SK-N-SH (cell line): ENCODE measurements around the gene STARD5. TPM values are rescaled to one million over a fixed set of nuclear protein-coding genes. Genes with fewer than 3 reads are reported as not detected.

Experiments
- CTCF ChIA-PET: fragments of 300-600, 350-600 bp; formaldehyde crosslinking; extraction: SDS; loops from one replicate; lab custom pipeline; 2021; lab: Yijun Ruan, JAX
- POLR2A ChIA-PET: fragments of 350-600 bp; sonication (Branson Sonifier 250); formaldehyde crosslinking; extraction: SDS; loops from one replicate; lab custom pipeline; 2020; ENCODE audit warnings: antibody characterized with exemption, inconsistent platforms; lab: Yijun Ruan, JAX
- DNase-seq: peaks from one replicate; pipeline ENCODE4 v3.0.0; 2012
- H2AFZ ChIP-seq: fragments of 200-600 bp; sonication (generic); 2 replicates; pipeline ENCODE4 v1.8.1; 2016; ENCODE audit warnings: antibody characterized with exemption, mild to moderate bottlenecking, low read depth
- H3F3A ChIP-seq: fragments of 200-600 bp; sonication (generic); replicated peaks from 2 replicates; pipeline ENCODE3; 2016; ENCODE audit warnings: antibody characterized with exemption, mild to moderate bottlenecking; ENCODE audit not compliant: insufficient read depth
- H3K27ac ChIP-seq, 2 experiments: fragments of 200-500 bp in 1 of 2; fragments of 200-600 bp in 1 of 2; sonication (Bioruptor generic) in 1 of 2; sonication (generic), shearing (Covaris generic) in 1 of 2; 2 replicates each; pipeline versions ENCODE4 v1.5.1 to v1.6.1; 2014 to 2016; ENCODE audit warnings: low read depth in 2 of 2, inconsistent platforms in 1 of 2, low read length in 1 of 2, mild to moderate bottlenecking in 1 of 2, mixed read lengths in 1 of 2
- H3K27me3 ChIP-seq: fragments of 200-600 bp; sonication (generic), shearing (Covaris generic); 2 replicates; pipeline ENCODE4 v1.6.1; 2016; ENCODE audit warnings: mixed run types; ENCODE audit not compliant: insufficient read depth
- H3K36me3 ChIP-seq, 2 experiments: fragments of 200-500 bp in 1 of 2; fragments of 200-600 bp in 1 of 2; sonication (Bioruptor generic) in 1 of 2; sonication (generic) in 1 of 2; replicated peaks in 1 of 2; 2 replicates each; pipeline versions ENCODE3 to v1.5.1; 2014 to 2016; ENCODE audit warnings: low read length in 1 of 2, mild to moderate bottlenecking in 1 of 2; ENCODE audit not compliant: insufficient read depth in 2 of 2, control insufficient read depth in 1 of 2
- H3K4me1 ChIP-seq, 2 experiments: fragments of 200-500 bp in 1 of 2; fragments of 200-600 bp in 1 of 2; sonication (Bioruptor generic) in 1 of 2; sonication (generic), shearing (Covaris generic) in 1 of 2; 2 replicates each; pipeline versions ENCODE4 v1.5.1 to v1.6.1; 2014 to 2016; ENCODE audit warnings: low read depth in 1 of 2, low read length in 1 of 2, mixed run types in 1 of 2; ENCODE audit not compliant: insufficient read depth in 2 of 2, control insufficient read depth in 1 of 2
- H3K4me2 ChIP-seq: fragments of 200-600 bp; sonication (generic), shearing (Covaris generic); 2 replicates; pipeline ENCODE4 v1.6.1; 2017; ENCODE audit warnings: mixed run types
- H3K4me3 ChIP-seq, 2 experiments: fragments of 200-500 bp in 1 of 2; fragments of 200-600 bp in 1 of 2; sonication (Bioruptor generic) in 1 of 2; sonication (generic), shearing (Covaris generic) in 1 of 2; 2 replicates each; pipeline versions ENCODE4 v1.5.1 to v1.8.1; 2014 to 2016; ENCODE audit warnings: low read depth in 2 of 2, inconsistent platforms in 1 of 2, low read length in 1 of 2, mild to moderate bottlenecking in 1 of 2, mixed read lengths in 1 of 2, moderate library complexity in 1 of 2
- H3K79me2 ChIP-seq: fragments of 200-600 bp; sonication (generic); 2 replicates; pipeline ENCODE4 v1.8.1; 2017; ENCODE audit warnings: mild to moderate bottlenecking; ENCODE audit not compliant: insufficient read depth
- H3K9ac ChIP-seq: fragments of 200-600 bp; sonication (generic); 2 replicates; pipeline ENCODE4 v1.6.1; 2017; ENCODE audit warnings: mixed run types
- H3K9me2 ChIP-seq: fragments of 200-600 bp; sonication (generic); 2 replicates; pipeline ENCODE4 v1.6.1; 2017; ENCODE audit warnings: mixed run types
- H3K9me3 ChIP-seq: fragments of 200-600 bp; sonication (generic); 2 replicates; pipeline ENCODE4 v1.6.1; 2017; ENCODE audit warnings: mixed run types, mild to moderate bottlenecking, moderate library complexity
- H4K20me1 ChIP-seq: fragments of 200-600 bp; sonication (generic); 2 replicates; pipeline ENCODE4 v1.6.1; 2017; ENCODE audit warnings: mild to moderate bottlenecking, mixed run types; ENCODE audit not compliant: insufficient read depth
- CHD2 ChIP-seq: fragments of 150-350 bp; IDR thresholded peaks from 2 replicates; pipeline ENCODE4 v1.6.1; 2018; ENCODE audit warnings: low read length; ENCODE audit not compliant: partially characterized antibody
- ELF1 ChIP-seq: IDR thresholded peaks from 2 replicates; pipeline ENCODE4 v1.4.0; 2012
- EP300 ChIP-seq, 2 experiments: IDR thresholded peaks; 2 replicates each; pipeline versions ENCODE4 v1.4.0 to v1.6.1; 2012; ENCODE audit warnings: borderline replicate concordance in 1 of 2, low read depth in 1 of 2, low read length in 1 of 2
- EZH2phosphoT487 ChIP-seq: fragments of 200-600 bp; sonication (generic); IDR thresholded peaks from 2 replicates; pipeline ENCODE4 v1.6.1; 2017; ENCODE audit warnings: low read depth, mixed run types, mild to moderate bottlenecking, antibody characterized with exemption, moderate library complexity, borderline replicate concordance
- FOXJ3 ChIP-seq: sonication (generic); formaldehyde crosslinking; IDR thresholded peaks from 2 replicates; pipeline ENCODE4 v1.5.1; 2020; ENCODE audit warnings: mild to moderate bottlenecking, missing genetic modification reagents
- FOXM1 ChIP-seq: IDR thresholded peaks from 2 replicates; pipeline ENCODE4 v1.4.0; 2012; ENCODE audit warnings: low read depth, mild to moderate bottlenecking
- GABPA ChIP-seq: IDR thresholded peaks from 2 replicates; pipeline ENCODE4 v1.4.0; 2012; ENCODE audit warnings: low read depth, mild to moderate bottlenecking
- IRF3 ChIP-seq: fragments of 150-350 bp; IDR thresholded peaks from 2 replicates; pipeline ENCODE4 v1.6.1; 2016; ENCODE audit warnings: mild to moderate bottlenecking, low read depth, low read length
- REST ChIP-seq: IDR thresholded peaks from 2 replicates; pipeline ENCODE4 v1.6.1; 2012; ENCODE audit warnings: mild to moderate bottlenecking, low read depth, low read length, moderate library complexity
- RFX5 ChIP-seq: IDR thresholded peaks from 2 replicates; pipeline ENCODE4 v1.6.1; 2012; ENCODE audit warnings: mild to moderate bottlenecking, improper control_type of control experiment, low read length
- SMC3 ChIP-seq: IDR thresholded peaks from 2 replicates; pipeline ENCODE4 v1.6.1; 2012; ENCODE audit warnings: low read depth, low read length, improper control_type of control experiment
- TAF1 ChIP-seq: IDR thresholded peaks from 2 replicates; pipeline ENCODE4 v1.6.1; 2012; ENCODE audit warnings: low read depth, mild to moderate bottlenecking, low read length, moderate library complexity, borderline replicate concordance
- WGBS: methylation state at CpG from one replicate; pipeline ENCODE4 v1.1.6; 2017; ENCODE audit warnings: low lambda C conversion rate; 5-methylcytosine and 5-hydroxymethylcytosine counted together
- polyA plus RNA-seq, 3 experiments: library from polyadenylated mRNA; depleted of rRNA; stranded (reverse); fragments of >200 nt; gene quantifications; 2 replicates each; pipeline ENCODE4 v1.2.3, GENCODE V29; 2012
- TF ChIP-seq, protein P1 (sequence below): fragments of 200-600 bp; sonication (generic); IDR thresholded peaks from 2 replicates; pipeline ENCODE4 v1.6.1; 2017; ENCODE audit warnings: antibody characterized with exemption, mild to moderate bottlenecking, moderate library complexity
- TF ChIP-seq, protein P2 (sequence below): IDR thresholded peaks from 2 replicates; pipeline ENCODE4 v1.4.0; 2012; ENCODE audit warnings: low read depth

The STARD5 gene
- polyA plus RNA-seq, 1 of the 3 experiments (the other 2 are of a cell fraction): 1.6 TPM

- TF ChIP-seq REST: no peak
- no peak for TF ChIP-seq EZH2phosphoT487
- TF ChIP-seq, protein P1, sequence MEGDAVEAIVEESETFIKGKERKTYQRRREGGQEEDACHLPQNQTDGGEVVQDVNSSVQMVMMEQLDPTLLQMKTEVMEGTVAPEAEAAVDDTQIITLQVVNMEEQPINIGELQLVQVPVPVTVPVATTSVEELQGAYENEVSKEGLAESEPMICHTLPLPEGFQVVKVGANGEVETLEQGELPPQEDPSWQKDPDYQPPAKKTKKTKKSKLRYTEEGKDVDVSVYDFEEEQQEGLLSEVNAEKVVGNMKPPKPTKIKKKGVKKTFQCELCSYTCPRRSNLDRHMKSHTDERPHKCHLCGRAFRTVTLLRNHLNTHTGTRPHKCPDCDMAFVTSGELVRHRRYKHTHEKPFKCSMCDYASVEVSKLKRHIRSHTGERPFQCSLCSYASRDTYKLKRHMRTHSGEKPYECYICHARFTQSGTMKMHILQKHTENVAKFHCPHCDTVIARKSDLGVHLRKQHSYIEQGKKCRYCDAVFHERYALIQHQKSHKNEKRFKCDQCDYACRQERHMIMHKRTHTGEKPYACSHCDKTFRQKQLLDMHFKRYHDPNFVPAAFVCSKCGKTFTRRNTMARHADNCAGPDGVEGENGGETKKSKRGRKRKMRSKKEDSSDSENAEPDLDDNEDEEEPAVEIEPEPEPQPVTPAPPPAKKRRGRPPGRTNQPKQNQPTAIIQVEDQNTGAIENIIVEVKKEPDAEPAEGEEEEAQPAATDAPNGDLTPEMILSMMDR: no peak
- TF ChIP-seq IRF3: no peak
- TF ChIP-seq SMC3: no peak
Measured at GRCh38 chr15:81288616-81289015, 35.3 kb downstream of the STARD5 start (continued).

- DNase-seq: no peak
- Histone ChIP-seq H3K4me3 (no peak overlapping the region), H3K27me3 (peaks cover 12% of the 10 kb centered on the region), H3K9ac (no peak overlapping the region), H3K4me1 (no peaks in the 10 kb centered on the region), H3K9me2 (no peaks in the 10 kb centered on the region), H3K36me3 (no peaks in the 10 kb centered on the region), H3K9me3 (no peaks in the 10 kb centered on the region), H4K20me1 (no peaks in the 10 kb centered on the region), H3K27ac (no peak overlapping the region), H3F3A (no peaks in the 10 kb centered on the region), H3K79me2 (no peaks in the 10 kb centered on the region), H3K4me2 (no peak overlapping the region), H2AFZ (no peak overlapping the region)
- 55% methylated on average over 3 of the region's 3 CpGs for WGBS
- ChIA-PET CTCF (interaction anchor here (1.0 to 2.5 kb wide), 3 partner anchors 13 to 112 kb away, joined by 4 to 19 read pairs (median 9); no protein-coding TSS in a partner anchor), POLR2A (no interaction called here)
- no peak for TF ChIP-seq ELF1
- TF ChIP-seq EP300 (IDR thresholded peaks at IDR 0.05; ENCODE audit: borderline replicate concordance in 1 of 2, low read depth in 1 of 2, low read length in 1 of 2): no peak
- TF ChIP-seq RFX5: no peak
- TF ChIP-seq CHD2: no peak
- no peak for TF ChIP-seq TAF1
- no peak for TF ChIP-seq FOXJ3 (CRISPR knock-in tag)
- TF ChIP-seq, protein P2, sequence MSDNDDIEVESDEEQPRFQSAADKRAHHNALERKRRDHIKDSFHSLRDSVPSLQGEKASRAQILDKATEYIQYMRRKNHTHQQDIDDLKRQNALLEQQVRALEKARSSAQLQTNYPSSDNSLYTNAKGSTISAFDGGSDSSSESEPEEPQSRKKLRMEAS: no peak
- TF ChIP-seq GABPA: no peak
- TF ChIP-seq FOXM1: no peak
- no peak for TF ChIP-seq REST
- TF ChIP-seq, protein P1: no peak
- no peak for TF ChIP-seq SMC3
Measured at GRCh38 chr15:81288040-81288439, 35.9 kb downstream of the STARD5 start.
